ENCODE results near the gene CAPN2. TPM values are rescaled to one million over a fixed set of nuclear protein-coding genes. Genes with fewer than 3 reads are reported as not detected.

Gene CAPN2
- total RNA-seq, 1 donor from 2014 or later, result 353 TPM

DNA sequence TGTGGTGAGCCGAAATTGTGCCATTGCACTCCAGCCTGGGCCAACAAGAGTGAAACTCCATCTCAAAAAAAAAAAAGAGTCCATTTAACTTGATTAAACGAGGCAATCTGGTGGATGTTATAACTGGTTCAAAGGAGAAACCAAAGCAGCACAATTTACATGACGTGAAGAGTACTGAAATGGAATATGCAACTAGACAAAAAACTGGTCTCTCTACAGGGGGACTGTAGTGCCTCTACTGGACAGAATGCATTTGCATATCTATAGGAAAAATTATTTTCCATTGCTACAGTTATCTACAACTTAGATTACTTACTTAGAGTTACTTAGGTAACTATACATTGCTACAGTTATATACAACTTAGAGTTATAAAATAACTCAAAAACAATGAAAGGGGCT lies 2.7 kb upstream of the CAPN2 start:
- DNase-seq (ENCODE audit: low read depth) (no peak), FAIRE-seq (no peak)
- Histone ChIP-seq H3K4me3 (ENCODE audit: low read depth, low read length) (no peak overlapping the region), H3K27me3 (ENCODE audit: control insufficient read depth, insufficient read depth, low read length) (no peaks in the 10 kb centered on the region), H3K36me3 (ENCODE audit: control insufficient read depth, insufficient read depth, low read length) (no peaks in the 10 kb centered on the region)
- TF ChIP-seq, protein P1, sequence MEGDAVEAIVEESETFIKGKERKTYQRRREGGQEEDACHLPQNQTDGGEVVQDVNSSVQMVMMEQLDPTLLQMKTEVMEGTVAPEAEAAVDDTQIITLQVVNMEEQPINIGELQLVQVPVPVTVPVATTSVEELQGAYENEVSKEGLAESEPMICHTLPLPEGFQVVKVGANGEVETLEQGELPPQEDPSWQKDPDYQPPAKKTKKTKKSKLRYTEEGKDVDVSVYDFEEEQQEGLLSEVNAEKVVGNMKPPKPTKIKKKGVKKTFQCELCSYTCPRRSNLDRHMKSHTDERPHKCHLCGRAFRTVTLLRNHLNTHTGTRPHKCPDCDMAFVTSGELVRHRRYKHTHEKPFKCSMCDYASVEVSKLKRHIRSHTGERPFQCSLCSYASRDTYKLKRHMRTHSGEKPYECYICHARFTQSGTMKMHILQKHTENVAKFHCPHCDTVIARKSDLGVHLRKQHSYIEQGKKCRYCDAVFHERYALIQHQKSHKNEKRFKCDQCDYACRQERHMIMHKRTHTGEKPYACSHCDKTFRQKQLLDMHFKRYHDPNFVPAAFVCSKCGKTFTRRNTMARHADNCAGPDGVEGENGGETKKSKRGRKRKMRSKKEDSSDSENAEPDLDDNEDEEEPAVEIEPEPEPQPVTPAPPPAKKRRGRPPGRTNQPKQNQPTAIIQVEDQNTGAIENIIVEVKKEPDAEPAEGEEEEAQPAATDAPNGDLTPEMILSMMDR (IDR thresholded peaks at IDR 0.05; ENCODE audit: insufficient read depth, low read length, severe bottlenecking), result peak; percentile 23

DNA sequence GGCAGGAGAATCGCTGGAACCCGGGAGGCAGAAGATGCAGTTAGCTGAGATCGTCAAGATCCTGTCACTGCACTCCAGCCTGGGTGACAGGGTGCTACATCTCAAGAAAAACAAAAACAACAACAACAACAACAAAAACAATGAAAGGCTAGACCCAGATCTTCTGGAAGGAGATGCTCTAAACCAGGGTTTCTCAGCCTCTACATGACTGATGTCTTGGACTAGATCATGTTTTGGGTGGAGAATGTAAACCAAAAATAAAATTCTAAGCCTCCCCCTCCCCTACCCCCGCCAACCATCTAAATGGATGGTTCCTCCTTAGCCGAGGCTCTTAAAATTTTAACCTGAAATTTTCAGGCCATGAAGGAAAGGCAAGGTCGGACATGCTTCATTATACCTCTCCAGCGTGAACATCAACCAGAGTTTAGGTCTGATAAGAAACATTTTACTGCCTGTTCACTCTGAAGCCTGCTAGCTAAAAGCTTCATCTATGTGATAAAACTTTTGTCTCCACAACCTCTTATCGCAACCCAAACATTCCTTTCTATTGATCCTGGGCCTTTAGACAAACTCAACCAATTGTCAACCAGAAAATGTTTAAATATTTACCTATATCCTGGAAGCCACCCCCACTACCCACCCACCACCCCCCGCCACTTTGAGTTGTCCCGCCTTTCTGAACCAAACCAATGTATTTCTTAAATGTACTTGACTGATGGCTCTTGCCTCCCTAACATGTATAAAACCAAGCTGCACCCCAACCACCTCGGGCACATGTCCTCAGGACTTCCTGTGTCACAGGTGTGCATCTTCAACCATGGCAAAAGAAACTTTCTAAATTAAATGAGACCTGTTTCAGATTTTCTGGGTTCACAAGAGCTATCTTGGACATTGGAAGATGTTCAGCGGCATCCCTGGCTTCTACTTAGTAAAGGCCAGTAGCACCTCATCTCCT lies 1.9 kb upstream of the CAPN2 start:
- Histone ChIP-seq H3K27me3 (ENCODE audit: control insufficient read depth, insufficient read depth, low read length) (no peaks in the 10 kb centered on the region), H3K4me3 (ENCODE audit: low read depth, low read length) (no peak overlapping the region), H3K36me3 (ENCODE audit: control insufficient read depth, insufficient read depth, low read length) (peaks cover under 1% of the 10 kb centered on the region)
- FAIRE-seq (no peak), DNase-seq (ENCODE audit: low read depth) (no peak)
- TF ChIP-seq, protein P1 (IDR thresholded peaks at IDR 0.05; ENCODE audit: insufficient read depth, low read length, severe bottlenecking), result no peak

DNA sequence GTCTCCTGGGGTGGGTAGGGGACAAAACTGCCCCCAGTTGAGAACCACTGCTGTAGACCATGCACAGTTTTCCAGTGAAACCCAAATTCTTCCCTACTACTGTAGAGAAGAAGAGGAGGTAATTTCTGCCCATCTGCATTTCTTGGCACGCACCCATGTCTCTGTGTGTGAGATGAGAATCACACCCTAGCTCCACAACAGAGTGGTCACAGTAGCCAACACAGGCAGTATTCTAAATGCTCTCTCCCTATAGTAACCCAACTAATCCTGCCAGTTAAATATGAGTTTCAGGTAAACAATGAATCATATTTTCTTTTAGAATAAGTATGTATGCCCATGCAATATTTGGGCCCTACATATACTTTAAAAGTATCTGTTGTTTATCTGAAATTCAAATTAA lies 1.2 kb upstream of the CAPN2 start:
- TF ChIP-seq, protein P1 (IDR thresholded peaks at IDR 0.05; ENCODE audit: insufficient read depth, low read length, severe bottlenecking), result no peak
- peak; percentile 70 for DNase-seq (ENCODE audit: low read depth)
- no peaks in the 10 kb centered on the region for H3K27me3 ChIP-seq (ENCODE audit: control insufficient read depth, insufficient read depth, low read length)
- no peak overlapping the region for H3K4me3 ChIP-seq (ENCODE audit: low read depth, low read length)
- H3K36me3 ChIP-seq (ENCODE audit: control insufficient read depth, insufficient read depth, low read length), result peaks cover 2% of the 10 kb centered on the region
- FAIRE-seq, result no peak

DNA sequence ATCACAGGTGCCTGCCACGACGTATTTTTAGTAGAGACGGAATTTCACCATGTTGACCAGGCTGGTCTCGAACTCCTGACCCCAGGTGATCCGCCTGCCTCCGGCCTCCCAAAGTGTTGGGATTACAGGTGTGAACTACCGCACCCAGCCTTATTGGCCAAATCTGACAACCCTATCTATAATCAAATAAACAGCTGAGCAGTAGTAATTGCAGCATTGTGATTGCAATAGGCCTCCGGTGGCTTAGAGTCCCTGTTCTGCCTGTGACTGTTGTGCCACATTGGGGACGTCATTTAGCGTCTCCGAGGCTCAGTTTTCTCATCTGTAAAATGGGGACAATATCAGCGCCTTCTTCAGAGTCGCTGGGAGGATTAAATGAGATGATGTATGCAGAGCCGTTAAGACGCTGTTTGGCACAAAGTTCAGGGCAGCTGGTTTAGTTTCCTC lies 569 bp upstream of the CAPN2 start:
- TF ChIP-seq, protein P1 (IDR thresholded peaks at IDR 0.05; ENCODE audit: insufficient read depth, low read length, severe bottlenecking), result no peak
- Histone ChIP-seq H3K36me3 (ENCODE audit: control insufficient read depth, insufficient read depth, low read length) (peaks cover 2% of the 10 kb centered on the region), H3K27me3 (ENCODE audit: control insufficient read depth, insufficient read depth, low read length) (no peaks in the 10 kb centered on the region), H3K4me3 (ENCODE audit: low read depth, low read length) (peak overlapping the region; percentile 97)
- DNase-seq (ENCODE audit: low read depth) (no peak), FAIRE-seq (no peak)

DNA sequence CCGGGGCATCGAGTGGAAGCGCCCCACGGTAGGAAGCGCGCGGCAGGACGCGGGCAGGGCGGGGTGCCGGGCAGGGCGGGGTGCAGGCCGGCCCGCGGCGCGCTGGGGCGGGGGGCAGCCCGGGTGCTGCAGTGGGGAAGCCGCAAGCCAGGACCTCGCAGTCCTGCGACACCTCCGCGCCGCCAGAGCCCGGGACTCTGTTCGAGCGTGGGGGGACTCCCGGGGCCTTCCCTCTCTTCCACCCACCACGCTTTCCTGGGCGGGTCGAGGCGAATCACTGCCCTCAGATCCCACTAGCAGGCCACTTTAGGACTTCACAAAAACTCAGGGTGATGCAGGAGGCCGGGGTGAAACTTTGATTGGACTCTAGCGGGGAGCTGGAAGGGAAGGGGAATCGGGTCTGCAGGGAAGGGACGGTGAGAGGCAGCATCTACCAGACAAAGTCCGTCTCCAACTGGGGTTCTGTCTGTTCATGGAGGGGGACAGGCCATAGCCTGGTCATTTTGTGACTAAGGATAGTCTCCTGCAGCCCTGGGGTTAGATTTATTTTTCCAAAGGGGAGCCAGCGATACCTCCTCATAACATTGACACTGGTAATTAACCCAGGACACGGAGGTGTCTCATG lies 623 bp downstream of the CAPN2 start:
- DNase-seq (ENCODE audit: low read depth) (no peak), FAIRE-seq (no peak)
- peak overlapping the region; percentile 97 for H3K4me3 ChIP-seq (ENCODE audit: low read depth, low read length)
- H3K36me3 ChIP-seq (ENCODE audit: control insufficient read depth, insufficient read depth, low read length), result peaks cover 11% of the 10 kb centered on the region
- H3K27me3 ChIP-seq (ENCODE audit: control insufficient read depth, insufficient read depth, low read length), result no peaks in the 10 kb centered on the region
- TF ChIP-seq, protein P1 (IDR thresholded peaks at IDR 0.05; ENCODE audit: insufficient read depth, low read length, severe bottlenecking), result no peak
